Measurements from ENCODE around the gene IGSF9.

Gene IGSF9, protein sequence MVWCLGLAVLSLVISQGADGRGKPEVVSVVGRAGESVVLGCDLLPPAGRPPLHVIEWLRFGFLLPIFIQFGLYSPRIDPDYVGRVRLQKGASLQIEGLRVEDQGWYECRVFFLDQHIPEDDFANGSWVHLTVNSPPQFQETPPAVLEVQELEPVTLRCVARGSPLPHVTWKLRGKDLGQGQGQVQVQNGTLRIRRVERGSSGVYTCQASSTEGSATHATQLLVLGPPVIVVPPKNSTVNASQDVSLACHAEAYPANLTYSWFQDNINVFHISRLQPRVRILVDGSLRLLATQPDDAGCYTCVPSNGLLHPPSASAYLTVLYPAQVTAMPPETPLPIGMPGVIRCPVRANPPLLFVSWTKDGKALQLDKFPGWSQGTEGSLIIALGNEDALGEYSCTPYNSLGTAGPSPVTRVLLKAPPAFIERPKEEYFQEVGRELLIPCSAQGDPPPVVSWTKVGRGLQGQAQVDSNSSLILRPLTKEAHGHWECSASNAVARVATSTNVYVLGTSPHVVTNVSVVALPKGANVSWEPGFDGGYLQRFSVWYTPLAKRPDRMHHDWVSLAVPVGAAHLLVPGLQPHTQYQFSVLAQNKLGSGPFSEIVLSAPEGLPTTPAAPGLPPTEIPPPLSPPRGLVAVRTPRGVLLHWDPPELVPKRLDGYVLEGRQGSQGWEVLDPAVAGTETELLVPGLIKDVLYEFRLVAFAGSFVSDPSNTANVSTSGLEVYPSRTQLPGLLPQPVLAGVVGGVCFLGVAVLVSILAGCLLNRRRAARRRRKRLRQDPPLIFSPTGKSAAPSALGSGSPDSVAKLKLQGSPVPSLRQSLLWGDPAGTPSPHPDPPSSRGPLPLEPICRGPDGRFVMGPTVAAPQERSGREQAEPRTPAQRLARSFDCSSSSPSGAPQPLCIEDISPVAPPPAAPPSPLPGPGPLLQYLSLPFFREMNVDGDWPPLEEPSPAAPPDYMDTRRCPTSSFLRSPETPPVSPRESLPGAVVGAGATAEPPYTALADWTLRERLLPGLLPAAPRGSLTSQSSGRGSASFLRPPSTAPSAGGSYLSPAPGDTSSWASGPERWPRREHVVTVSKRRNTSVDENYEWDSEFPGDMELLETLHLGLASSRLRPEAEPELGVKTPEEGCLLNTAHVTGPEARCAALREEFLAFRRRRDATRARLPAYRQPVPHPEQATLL

DNA sequence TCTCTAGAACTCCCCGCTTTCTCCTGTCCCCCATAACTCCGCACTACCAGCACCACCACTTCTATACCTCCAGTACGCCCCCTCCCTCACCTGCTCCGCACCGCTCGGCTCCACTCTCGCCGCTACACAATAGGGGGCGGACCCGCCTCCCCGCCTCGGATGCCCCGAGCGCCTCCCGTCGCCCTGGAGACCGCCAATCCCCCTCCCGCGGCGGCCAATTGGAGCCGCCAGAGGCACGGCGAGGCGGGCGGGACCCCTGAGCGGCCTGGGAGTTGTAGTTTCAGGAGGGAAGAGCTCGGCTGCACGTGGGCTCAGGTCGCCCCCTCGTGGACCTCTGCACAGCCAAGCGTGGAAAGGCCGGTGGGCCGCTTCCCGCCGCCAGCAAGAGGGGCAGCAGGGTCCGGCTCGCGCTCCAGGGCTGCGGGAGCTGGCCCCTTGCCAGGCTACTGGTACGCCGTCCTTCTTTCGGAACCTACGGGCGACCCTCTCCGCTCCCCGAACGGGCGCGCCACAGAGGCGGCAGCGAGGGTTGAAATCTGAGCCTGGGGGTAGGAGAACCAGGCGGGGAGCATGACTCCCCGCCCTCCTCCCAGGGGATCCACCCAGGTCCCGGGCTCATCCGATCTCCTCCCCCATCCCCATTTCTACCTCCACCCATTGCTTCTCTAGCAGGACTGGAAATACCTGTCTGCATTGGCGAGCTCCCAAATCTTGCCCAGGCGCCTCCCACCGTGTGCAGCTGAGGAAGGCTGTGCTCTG lies at the start of gene IGSF9:
IGSF9 (minus strand) TSS at position 131 of the 759 bp plus-strand sequence. CDS start 2,159 bp downstream, outside the sequence.
- peak; percentile 44 to 54 (median 50) for DNase-seq

DNA sequence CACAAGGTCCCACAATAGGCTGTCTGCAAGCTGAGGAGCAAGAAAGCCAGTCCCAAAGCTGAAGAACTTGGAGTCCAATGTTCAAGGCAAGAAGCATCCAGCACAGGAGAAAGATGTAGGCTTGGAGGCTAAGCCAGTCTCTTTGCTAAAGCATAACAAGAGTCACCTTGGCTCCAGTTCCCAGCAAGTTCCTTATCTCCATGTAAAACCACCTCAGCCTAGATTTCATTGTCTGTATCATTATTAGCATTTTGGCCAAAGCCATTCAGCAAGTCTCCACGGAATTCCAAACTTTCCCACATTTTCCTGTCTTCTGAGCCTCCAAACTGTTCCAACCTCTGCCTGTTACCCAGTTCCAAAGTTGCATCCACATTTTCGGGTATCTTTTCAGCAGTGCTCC lies 49.5 kb upstream of the IGSF9 start:
- DNase-seq: no peak

DNA sequence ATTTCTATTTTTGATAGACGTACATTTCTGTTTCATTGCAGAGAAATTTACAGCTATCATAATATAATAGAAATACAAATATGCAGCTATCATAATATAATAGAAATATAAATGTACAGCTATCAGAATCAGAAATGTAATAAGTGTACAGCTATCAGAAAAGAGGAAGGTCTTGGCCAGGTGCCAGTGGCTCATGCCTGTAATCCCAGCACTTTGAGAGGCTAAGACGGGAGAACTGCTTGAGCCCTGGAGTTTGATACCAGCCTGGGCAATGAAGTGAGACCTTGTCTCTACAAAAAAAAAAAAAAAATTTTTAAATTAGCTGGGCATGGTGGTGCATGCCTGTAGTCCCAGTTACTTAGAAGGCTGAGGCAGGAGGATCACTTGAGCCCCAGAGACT lies 48.5 kb upstream of the IGSF9 start:
- DNase-seq: no peak

DNA sequence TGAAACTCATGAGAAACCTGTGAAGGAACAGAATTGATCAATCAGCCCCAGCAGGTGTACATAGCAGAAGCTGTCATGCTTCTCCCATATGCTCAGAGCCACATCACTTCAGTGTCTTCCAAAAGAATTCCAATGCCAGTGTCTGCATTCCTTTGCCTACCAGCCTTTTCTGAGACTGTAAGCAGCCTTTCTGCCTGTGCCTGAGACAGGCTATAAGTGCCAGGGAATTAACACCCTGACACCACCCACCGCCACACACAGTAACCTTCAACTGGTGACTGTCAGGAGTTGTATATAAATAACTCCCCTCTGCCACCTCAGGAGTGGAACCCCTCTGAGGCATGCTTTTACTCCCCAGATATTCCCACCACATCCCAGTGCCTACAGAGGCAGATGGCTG lies 46.7 kb upstream of the IGSF9 start:
- DNase-seq: no peak

DNA sequence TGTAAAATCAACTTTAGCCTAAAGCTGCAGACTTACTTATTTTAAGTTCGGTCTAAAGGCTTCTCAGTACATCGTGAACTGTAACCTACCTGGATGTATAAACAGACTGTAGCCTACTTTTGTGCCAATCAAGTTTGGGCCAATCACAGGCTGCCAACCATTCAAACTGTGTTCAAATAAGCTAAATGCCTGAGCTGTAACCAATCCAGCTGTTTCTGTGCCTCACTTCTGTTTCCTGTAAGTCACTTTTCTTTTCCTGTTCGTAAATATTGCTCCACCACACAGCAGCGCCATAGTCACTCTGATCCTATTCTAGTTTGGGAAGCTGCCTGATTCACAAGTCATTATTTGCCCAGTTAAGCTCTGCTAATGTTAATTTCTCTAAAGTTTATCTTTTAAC lies 46.1 kb upstream of the IGSF9 start:
- DNase-seq: no peak

DNA sequence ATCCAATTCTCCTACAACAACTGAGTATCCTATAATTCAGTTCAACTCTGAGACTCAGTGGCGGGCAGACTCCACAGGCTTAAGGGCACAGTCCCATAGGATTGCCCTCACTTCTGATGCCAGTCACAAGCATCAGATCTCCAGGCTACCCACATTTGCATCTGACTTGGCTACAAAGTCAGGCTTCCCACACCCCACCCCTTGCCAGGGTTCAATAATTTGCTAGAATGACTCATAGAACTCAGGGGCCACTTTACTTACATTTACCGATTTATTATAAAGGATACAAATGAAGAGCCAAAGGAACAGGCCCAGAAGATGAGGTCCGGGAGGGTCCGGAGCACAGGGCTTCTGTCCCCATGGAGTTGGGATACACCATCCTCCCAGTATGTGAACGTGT lies 44.6 kb upstream of the IGSF9 start:
- DNase-seq: no peak

DNA sequence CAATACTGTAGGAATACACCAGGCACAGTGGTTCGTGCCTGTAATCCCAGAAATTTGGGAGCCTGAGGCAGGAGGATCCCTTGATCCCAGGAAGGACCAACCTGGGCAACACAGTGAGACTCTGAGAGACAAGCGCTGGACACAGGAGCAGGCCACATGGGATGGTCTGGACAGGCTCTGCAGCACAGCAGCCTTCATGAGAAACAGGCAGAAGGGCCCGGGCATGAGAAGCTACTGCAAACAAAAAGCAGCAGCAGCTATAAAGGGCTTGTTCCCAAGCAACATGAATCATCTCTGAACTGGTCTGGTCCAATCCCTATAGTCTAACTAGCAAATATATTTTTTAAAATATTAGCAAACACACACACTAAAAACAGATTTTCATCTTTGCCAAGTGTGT lies 44.2 kb upstream of the IGSF9 start:
- DNase-seq: no peak

DNA sequence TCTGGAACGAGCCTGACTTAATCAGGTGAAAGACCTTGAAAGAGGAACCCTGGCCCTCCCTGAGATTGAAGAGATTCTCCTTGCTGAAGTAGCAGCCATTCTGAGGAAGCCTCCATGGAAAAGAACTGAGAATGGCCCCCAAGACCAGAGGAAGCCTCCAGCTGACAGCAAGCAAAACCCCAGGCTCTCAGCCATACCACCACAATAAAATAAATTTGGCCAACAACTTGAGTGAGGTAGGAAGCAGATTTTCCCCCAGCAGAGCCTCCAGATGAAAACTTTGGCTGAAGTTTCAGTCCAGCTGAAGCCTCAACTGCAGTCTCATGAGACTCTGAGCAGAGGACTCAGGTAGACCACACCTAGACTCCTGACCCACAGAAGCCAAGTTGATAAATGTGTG lies 42.6 kb upstream of the IGSF9 start:
- no peak for DNase-seq

DNA sequence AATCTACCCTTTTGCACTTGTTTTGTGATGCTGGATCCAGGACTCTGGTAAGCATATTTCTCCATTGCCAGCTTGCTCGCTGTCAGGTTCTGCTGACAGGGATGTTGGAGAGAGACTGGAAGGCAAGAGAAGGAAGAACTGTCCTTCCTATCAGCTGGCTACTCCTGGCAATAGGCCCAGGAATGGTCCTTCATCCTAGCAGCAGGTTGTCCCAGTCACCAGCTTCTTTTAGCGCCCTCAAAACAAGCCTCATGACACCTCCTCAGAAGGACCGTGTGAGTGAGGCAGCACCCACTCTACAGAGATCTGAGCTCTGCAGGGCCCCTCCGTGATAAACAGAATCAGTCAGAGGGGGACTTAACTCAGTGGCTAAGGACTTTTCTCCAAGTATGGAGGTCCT lies 41.8 kb upstream of the IGSF9 start:
- DNase-seq: no peak

DNA sequence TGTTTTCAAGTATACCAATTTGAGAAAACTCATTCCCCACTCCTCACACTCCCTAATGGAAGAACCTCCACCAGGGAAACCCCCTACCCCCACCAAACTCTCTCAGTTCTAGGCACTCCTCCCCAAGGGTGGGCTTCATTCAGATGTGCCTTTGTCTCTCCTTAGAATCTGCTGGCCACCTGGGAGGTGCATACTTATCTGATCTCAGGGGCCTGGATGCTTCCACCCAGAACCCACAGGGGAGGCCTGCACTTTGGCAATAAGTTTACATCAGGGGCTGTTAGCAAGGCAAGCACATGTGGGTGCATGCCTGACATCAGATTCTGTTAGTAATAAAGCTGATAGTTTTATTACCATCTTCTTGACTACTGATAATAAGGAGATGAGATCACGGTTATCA lies 41.1 kb upstream of the IGSF9 start:
- no peak for DNase-seq

DNA sequence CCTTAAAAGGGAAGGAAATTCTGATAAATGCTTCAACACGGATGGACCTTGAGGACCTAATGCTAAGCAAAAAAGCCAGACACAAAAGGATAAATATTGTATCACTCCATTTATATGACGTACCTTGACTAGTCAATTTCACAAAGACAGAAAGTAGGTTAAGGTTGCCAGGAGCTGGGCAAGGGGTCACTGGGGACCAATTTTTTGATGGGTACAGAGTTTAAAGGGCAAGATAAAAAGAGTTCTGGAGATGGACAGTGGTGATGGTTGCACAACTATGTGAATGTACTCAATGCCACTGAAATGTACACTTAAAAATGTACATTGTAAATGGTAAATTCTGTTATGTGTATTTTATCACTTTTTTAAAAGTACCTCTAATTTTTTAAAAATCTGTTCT lies 40.7 kb upstream of the IGSF9 start:
- DNase-seq: no peak

DNA sequence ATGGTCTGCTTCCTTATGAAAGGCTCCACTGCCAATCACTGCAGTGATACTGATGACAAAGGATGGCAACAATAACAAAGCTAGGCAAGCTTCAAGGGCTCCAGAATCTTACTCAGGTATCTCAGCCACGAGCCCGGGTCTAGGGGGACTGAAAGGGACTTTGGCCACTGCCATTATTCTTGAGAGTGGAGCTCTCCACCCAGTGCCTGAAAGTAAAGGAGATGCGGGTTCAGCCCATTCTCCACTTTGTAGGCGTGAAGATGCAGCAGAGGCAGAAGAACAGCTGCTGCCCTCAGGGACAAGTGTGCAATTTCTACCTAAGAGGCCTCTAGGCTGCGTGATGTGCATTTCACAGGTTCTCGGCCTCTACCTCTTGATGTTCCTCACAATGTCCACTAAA lies 40.1 kb upstream of the IGSF9 start:
- DNase-seq: no peak

DNA sequence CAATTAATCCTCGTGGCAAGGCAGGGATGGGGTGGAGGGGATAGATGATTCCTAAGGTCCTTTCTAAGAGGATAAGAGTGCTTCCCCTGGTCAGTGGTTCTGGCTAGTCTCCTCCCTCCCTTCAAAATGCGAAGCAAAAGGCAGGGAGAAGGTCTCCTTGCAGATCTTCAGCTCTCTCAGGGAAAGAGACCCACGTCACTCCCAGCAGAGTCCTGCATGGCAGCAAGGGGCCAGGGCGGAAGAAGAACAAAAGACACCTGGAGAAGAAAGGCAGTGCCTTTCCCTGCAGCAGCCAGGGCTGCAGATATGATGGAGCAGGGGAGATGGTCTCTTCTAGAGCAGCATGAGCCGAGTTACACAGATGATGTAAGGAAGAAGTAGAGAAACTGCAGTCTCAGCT lies 38.3 kb upstream of the IGSF9 start:
- DNase-seq: no peak

DNA sequence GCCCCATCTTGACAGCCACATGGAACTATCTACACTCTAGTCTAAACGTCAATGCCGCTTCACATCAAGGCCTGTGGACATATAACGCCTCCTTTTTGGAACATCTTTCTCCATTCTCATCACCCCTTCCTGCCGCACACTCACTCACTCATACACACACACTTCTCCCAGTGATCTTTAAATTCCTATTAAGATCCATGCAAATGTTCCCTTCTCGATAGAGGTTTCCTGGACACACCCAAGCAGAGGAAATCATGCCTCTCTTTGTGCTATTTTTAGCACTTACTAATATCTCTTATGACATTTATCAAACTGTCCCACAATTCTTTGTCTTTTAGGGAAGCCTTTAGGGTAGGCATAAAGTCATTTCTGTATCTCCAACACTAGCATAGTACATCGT lies 36.9 kb upstream of the IGSF9 start:
- DNase-seq: no peak

DNA sequence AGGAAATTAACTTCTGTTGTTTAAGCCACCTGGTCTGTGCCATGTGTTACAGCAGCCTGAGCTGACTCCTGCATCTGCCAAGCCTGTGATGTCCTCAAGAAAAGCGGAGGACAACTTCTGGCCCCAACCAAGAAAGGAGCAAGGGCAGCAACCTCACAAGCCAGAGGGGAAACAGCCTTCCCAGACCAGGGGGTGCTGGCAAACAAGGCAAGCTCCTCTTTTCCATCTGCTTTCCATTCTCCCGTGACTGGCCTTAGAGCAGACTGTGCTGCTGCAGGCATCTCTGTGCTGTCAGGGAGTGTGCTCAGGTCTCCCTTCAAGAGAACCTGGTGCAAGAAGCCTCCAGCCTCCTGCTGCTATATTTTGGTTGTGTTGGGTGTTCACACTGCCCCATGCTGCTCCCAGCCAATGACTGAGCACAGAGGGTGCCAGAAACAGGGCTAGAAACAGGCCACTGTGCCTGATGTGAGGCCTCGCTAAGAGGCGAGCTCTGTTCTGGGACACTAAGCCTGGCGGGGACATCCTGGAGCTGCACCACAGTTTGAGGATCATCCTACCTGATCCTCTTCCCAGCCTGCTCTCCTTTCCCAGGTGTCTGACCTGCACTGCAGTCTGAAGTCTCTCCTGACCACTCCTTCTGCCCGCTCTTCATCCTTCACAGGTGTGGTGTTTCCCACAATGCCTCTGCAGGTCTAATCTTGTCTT lies 36.1 kb upstream of the IGSF9 start:
- DNase-seq: no peak

DNA sequence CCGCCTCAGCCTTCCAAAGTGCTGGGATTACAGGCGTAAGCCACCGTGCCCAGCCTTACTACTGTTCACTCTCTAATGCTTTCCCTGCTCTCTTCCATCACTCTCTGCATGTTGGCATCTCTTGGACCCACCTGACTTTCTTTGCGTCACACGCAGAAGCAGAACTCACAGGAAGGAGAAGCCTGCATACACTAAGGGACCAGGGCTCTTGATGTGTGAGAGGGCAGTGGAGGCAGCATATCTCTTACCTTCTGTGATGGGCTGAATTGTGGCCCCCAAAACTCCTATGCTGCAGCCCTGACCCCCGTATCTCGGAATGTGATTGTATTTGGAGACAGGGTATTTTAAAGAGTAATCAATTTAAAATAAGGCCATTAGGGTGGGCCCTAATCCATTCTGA lies 35.4 kb upstream of the IGSF9 start:
- DNase-seq: no peak

DNA sequence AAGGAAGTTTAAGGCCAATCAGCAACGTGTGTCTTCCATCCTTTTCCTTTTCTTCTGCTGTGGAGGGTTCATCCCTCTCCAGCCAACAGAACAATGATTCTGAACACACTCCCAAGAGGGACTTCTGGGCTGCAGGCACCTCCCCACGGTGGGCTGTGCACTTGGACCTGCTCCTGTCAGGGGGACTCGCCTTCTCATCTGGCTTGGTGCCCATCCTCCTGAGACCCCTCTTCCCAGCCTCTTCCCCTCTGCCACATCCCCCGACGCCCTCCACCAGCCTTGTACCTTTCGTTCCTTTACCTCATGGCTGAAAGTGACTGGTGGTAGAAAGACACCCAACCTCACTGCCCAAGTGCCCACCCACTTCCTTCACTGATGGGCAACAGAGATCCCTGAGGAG lies 34.7 kb upstream of the IGSF9 start:
- no peak for DNase-seq

DNA sequence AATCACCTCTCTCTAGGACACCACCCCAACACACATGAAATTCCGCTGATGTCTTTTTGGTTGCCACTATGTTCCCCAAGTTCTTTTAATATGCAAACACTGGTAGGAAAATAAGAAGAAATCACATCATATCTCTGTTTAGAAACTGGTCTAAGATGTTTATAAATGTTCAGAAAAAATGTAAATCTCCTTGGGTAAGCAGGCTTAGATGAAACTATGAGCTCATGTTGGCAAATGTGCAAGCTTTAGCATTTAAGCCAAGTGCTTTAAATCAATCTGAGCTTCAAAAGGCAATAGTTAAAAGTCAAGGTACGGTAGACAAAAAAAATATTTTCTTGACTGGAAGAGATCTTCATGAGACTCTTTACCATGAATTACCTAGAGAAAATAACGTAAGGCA lies 33.8 kb upstream of the IGSF9 start:
- DNase-seq: no peak

DNA sequence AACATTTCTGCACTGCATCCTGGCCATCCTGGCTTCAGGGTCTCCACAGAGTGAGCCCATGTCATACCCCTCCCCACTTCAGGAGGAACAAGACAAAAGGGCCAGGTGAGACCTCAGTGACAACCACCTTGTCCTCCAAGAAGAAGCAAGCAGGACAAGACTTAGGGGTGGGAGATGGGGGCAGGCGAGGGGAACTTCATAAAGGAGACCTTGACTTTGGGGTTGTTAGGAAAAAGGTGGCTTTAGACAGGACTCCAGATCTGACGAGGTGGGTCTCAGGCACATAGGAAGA lies 32.6 kb upstream of the IGSF9 start:
- DNase-seq: no peak

DNA sequence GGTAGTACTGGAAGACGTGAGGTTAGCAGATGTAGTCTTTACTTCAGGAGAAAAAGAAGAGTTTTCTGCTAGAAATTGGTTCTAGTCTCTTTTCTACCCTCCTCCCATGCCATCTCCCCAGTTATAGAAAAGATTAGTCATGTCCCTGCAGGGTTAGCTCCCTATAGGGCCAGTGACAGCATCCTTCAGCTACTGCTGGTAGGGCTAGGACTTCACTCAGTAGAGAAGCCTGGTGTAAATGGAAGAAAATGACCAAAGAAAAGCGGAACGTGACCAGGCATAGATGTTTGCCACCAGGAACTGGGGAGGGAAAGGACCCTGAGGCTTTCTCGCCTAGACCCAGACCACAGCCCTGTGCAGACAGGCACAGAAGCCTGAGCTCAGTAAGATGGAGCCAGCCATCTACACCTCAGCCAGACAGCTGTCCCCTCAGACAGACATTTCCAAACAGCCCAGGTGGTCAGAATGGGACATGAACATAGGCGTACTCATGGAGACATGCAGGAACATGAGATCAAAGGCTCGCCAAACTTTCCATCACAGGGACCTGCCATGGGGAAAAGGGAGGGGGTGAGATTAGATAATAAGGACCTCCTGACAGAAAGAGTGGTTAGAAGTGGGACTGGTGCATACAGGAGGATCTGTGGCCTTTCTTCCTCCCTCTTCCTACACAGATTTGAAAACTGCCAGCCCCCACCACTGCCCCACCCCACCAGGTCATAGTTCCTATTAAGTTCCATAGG lies 32.1 kb upstream of the IGSF9 start:
- no peak for DNase-seq

DNA sequence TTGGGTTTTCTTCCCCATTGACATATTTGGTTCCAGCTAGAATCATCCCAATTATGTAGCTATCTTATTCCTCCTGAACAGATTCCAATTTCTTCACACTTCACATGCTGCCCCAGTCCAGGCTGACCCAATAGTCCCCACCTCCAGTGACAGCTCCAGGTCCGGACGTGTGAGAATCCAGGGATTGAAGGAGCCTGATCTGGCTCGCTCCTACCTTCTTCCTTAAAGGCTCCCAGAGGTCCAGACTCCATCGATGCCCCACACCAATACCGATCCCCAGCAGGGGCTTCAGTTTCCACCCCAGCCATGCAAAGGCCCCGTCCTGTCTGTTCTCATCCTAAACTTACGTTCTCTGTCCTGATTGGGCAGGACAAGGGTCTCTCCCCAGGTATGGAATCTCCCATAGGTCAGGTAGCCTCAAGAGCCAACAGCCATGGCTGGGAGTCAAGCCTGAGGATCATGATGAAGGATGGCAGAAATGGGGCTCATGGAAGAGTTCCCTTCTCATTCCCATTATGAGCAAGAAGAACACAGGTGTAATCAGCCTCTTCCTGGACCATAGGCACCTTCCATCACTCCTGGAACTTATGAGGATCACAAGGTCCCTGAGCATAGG lies 29.0 kb upstream of the IGSF9 start:
- no peak for DNase-seq

Measured in activated CD4-positive, CD25-positive, alpha-beta regulatory T cell (primary cell).